CD4-positive, alpha-beta T cell treated with Interleukin-17A for 4 hours (primary cell): Measurements from ENCODE around the gene CEP57L1.
"Not testable (repeated sequence)": the region's sequence is repeated elsewhere in the genome, so short reads cannot be mapped to it uniquely, and the experiment has no call there.

Experiments
- DNase-seq: peaks from one replicate; pipeline ENCODE4 v3.0.0-alpha.2; 2020; ENCODE audit warnings: mixed read lengths

The CEP57L1 gene

DNA sequence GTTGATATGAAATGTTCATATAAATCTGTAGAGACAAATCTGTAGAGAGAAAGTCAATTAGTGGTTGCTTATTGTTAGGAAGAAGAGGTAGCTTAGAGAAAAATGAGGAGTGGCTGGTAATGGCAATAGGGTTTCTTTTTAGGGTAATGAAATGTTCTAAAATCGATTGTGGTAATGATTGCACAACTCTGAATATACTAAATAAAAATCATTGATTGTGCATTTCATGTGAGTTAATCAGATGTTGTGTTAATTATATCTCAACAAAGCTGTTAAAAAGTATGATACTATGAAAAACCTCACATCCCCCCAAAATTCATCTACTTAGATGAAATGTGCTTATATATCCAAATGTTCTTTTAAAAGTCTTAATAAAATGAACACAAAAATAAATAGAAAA is 84.2 kb downstream of the CEP57L1 start:
- DNase-seq: no peak

DNA sequence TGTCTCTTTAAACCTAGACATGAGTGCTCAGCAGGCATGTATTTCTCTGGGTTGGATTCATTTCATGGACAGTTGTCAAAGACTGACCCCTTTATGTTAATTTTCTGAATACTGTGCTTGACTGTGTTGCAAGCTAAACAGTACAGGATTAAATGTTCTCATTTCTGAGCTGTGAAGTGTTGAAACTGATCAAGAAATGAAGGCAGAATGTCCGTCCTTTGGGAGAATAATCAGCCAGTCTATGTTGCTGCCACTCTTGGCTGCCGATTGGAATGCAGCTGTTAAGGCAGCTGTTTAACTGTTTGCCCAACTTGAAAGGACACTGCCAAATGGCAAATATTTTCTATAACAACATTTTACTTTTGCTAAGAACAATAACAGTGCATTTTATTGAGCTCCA is 87.3 kb downstream of the CEP57L1 start:
- DNase-seq: no peak

GRCh38 chr6:109183109-109183650 is 87.9 kb downstream of the CEP57L1 start:
- no peak for DNase-seq

GRCh38 chr6:109184638-109185037 is 89.3 kb downstream of the CEP57L1 start:
- no peak for DNase-seq

DNA sequence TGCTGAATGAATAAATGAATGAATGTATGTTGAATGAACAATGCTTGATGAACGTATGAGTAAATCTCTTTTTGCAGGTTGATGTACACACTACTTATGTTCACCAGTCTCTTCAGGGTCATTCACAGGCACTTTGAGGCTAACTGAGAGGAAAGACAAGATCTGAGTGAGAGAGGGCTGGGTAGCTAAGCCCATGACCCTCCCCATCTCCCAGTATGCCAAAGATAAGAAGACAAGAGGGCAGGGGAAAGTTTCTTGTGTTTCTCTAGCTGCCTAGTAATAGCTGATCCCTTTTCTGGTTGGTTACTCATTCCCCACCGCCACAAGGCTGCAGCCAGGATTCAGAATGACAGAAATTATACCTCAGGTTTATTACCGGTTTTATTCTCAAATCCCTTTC is 90.7 kb downstream of the CEP57L1 start:
- DNase-seq: no peak

- DNase-seq: peak; percentile 76
These were observed 92.2 kb downstream of the CEP57L1 start for GRCh38 chr6:109187399-109188114.

DNA sequence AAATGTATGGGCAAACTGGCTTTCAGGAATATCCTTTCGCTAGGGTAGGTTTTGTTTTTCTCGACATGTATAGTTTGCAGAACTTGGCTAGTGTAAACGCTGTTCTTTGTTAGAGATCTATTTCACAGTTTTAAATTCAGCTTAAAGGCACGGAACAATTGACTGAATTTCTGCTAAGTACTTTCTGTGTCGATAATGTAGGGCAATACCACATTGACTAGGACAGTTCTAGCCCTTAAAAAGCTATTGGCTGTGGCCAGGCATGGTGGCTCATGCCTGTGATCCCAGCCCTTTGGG is 92.8 kb downstream of the CEP57L1 start:
- DNase-seq: no peak

GRCh38 chr6:109191368-109191767 is 96.1 kb downstream of the CEP57L1 start:
- not testable (repeated sequence) for DNase-seq

DNA sequence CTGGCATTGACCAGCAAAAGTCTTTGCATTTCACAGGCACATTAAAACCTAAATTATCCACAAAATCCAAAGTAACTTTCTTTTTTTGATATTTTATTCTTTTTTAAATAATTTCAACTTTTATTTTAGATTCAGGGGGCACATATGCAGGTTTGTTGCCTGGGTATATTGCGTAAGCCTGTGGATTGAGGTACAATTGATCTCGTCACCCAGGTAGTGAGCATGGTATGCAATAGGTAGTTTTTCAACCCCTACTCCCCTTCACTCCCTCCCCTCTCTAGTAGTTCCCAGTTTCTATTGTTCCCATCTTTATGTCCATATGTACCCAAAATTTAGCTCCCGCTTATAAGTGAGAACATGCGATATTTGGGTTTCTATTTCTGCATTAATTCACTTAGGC is 97.6 kb downstream of the CEP57L1 start:
- no peak for DNase-seq

DNA sequence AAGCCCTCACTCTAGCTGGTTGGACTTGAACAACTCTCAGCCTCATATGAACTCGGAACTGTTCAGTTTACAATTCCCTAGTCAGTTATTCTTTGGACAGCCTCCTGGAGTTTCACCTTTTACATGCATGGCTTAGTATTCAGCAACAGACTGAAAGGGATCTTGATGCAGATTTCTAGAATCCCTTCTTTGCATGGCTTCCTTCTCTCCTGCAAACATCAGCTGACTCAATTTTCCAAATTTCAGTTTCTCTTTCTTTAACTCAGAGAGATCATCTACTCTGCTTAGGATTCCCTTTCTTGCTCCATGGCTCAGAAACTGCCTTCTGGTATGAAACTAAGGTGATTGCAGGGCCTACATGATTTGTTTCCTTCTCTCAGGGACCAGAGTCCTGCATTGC is 99.6 kb downstream of the CEP57L1 start:
- DNase-seq: no peak

- DNase-seq: no peak
These were observed 101.8 kb downstream of the CEP57L1 start for GRCh38 chr6:109197061-109197460.

DNA sequence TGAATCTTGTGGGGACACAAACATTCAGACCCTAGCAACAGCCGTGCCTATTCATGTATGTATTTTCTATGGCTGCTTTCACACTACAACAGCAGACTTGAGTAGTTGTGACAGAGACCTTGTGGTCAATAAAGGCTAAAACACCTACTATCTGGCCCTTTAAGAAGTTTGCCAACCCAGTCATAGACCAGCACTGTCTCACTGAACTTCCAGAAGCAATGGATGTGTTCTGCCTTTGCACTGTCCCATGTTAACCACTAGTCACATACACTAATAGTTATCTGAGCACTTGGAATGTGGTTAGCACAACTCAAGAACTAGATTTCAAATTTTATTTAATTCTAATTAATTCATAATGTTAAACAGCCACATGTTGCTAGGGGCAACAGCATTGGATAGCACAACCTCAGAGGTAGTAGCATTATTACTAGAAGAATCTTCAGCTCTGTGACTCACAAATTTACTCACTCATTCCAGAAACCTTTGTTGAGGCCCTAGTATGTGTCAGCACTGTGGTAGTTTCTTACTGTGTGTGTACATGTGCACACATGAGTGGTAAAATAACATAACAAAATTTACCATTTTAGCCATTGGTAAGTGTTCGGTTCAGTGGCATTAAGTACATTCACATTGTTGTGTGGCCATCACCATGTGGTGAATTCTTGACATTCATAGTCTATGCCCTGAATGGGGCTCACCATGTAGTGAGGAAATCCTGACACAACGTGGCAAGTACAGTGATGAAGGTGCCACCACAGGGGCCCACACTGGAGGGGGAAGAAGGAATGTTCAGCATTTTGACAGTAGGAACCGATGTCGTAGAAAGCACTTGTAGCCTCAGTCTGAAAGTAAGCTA is 107.3 kb downstream of the CEP57L1 start:
- DNase-seq: no peak

- no peak for DNase-seq
These were observed 109.2 kb downstream of the CEP57L1 start for GRCh38 chr6:109204511-109204910.

- DNase-seq: no peak
These were observed 117.4 kb downstream of the CEP57L1 start for GRCh38 chr6:109212683-109213082.
